CD14-positive monocyte (primary cell): ENCODE data around the gene TGFB3. TPM values are rescaled to one million over a fixed set of nuclear protein-coding genes. Genes with fewer than 3 reads are reported as not detected.

ENCODE experiments used
- DNase-seq, 3 donors: peaks; one replicate each; pipeline ENCODE4 v3.0.0-alpha.2; 2011 to 2022
- H2AFZ ChIP-seq: 2 replicates; pipeline ENCODE4 v1.6.0; 2012; ENCODE audit warnings: mild to moderate bottlenecking, low read depth, low read length, inconsistent platforms; ENCODE audit not compliant: insufficient read depth, poor library complexity, severe bottlenecking
- H3K27ac ChIP-seq, 2 donors: 1 replicate in 1 of 2; 2 replicates in 1 of 2; pipeline ENCODE4 v1.5.1; 2012 to 2013; ENCODE audit warnings: low read length in 2 of 2, control low read depth in 1 of 2, inconsistent platforms in 1 of 2, low read depth in 1 of 2, mild to moderate bottlenecking in 1 of 2
- H3K27me3 ChIP-seq, 2 donors: one replicate each; pipeline versions ENCODE4 v1.6.0 to v1.6.1; 2011 to 2013; ENCODE audit warnings: low read length in 2 of 2; ENCODE audit not compliant: control insufficient read depth in 2 of 2, insufficient read depth in 2 of 2
- H3K36me3 ChIP-seq, 2 donors: replicated peaks in 1 of 2; 1 replicate in 1 of 2; 2 replicates in 1 of 2; pipeline versions ENCODE4 v1.5.1 to v1.6.1; 2012 to 2013; ENCODE audit warnings: low read length in 2 of 2, control low read depth in 1 of 2, inconsistent platforms in 1 of 2, mild to moderate bottlenecking in 1 of 2; ENCODE audit not compliant: insufficient read depth in 2 of 2, control insufficient read depth in 1 of 2
- H3K4me1 ChIP-seq, 2 donors: 1 replicate in 1 of 2; 2 replicates in 1 of 2; pipeline versions ENCODE4 v1.5.1 to v1.6.1; 2012 to 2013; ENCODE audit warnings: low read length in 2 of 2, control low read depth in 1 of 2, inconsistent platforms in 1 of 2, mild to moderate bottlenecking in 1 of 2, moderate library complexity in 1 of 2; ENCODE audit not compliant: insufficient read depth in 2 of 2, control insufficient read depth in 1 of 2
- H3K4me2 ChIP-seq: replicated peaks from 2 replicates; pipeline ENCODE3; 2012; ENCODE audit warnings: low read length, moderate library complexity, mild to moderate bottlenecking; ENCODE audit not compliant: poor library complexity, severe bottlenecking; ENCODE audit errors: extremely low read depth
- H3K4me3 ChIP-seq, 3 experiments: fragments of 200-600 bp in 1 of 3; sonication (generic) in 1 of 3; replicated peaks in 1 of 3; 1 replicate in 2 of 3; 2 replicates in 1 of 3; pipeline ENCODE4 v1.5.1; 2011 to 2013; ENCODE audit warnings: low read length in 3 of 3, mild to moderate bottlenecking in 3 of 3, control low read depth in 2 of 3, low read depth in 2 of 3, inconsistent platforms in 1 of 3, moderate library complexity in 1 of 3
- H3K79me2 ChIP-seq: 2 replicates; pipeline ENCODE4 v1.6.0; 2012; ENCODE audit warnings: mild to moderate bottlenecking, control low read depth, inconsistent platforms, low read length, moderate library complexity; ENCODE audit not compliant: insufficient read depth
- H3K9ac ChIP-seq: 2 replicates; pipeline ENCODE4 v1.6.0; 2017; ENCODE audit warnings: low read length, mild to moderate bottlenecking; ENCODE audit not compliant: insufficient read depth, poor library complexity, severe bottlenecking
- H3K9me3 ChIP-seq, 2 donors: replicated peaks in 1 of 2; 1 replicate in 1 of 2; 2 replicates in 1 of 2; pipeline versions ENCODE4 v1.5.1 to v1.6.1; 2012 to 2013; ENCODE audit warnings: low read length in 2 of 2, control low read depth in 1 of 2; ENCODE audit not compliant: control insufficient read depth in 1 of 2, insufficient read depth in 1 of 2
- H4K20me1 ChIP-seq: 2 replicates; pipeline ENCODE4 v1.6.0; 2012; ENCODE audit warnings: mild to moderate bottlenecking, low read length, control low read depth, moderate library complexity; ENCODE audit not compliant: insufficient read depth
- H3K27ac Mint-ChIP-seq, 7 donors: one replicate each; pipeline ENCODE4 v1.8.0; 2020; ENCODE audit warnings: mild to moderate bottlenecking in 7 of 7, mixed read lengths in 7 of 7, moderate library complexity in 6 of 7, inconsistent platforms in 2 of 7
- H3K27me3 Mint-ChIP-seq, 3 donors: one replicate each; pipeline ENCODE4 v1.8.0; 2021 to 2022; ENCODE audit warnings: low read depth in 3 of 3, mild to moderate bottlenecking in 3 of 3, mixed read lengths in 3 of 3, moderate library complexity in 3 of 3, inconsistent platforms in 1 of 3
- H3K36me3 Mint-ChIP-seq, 2 donors: one replicate each; pipeline ENCODE4 v1.8.0; 2020; ENCODE audit warnings: mixed read lengths in 2 of 2, inconsistent platforms in 1 of 2, mild to moderate bottlenecking in 1 of 2
- H3K4me1 Mint-ChIP-seq: one replicate; pipeline ENCODE4 v1.8.0; 2020; ENCODE audit warnings: mild to moderate bottlenecking, mixed read lengths
- H3K4me3 Mint-ChIP-seq, 2 donors: one replicate each; pipeline ENCODE4 v1.8.0; 2020; ENCODE audit warnings: mild to moderate bottlenecking in 2 of 2, mixed read lengths in 2 of 2, moderate library complexity in 1 of 2
- H3K9me3 Mint-ChIP-seq, 7 donors: one replicate each; pipeline ENCODE4 v1.8.0; 2020 to 2022; ENCODE audit warnings: mixed read lengths in 7 of 7, mild to moderate bottlenecking in 6 of 7, moderate library complexity in 6 of 7, inconsistent platforms in 2 of 7
- CTCF ChIP-seq: fragments of 200-600 bp; IDR thresholded peaks from one replicate; pipeline ENCODE4 v1.8.0; 2022; ENCODE audit warnings: antibody characterized with exemption, mild to moderate bottlenecking
- WGBS: methylation state at CpG from one replicate; pipeline ENCODE4 v1.1.5; 2013; ENCODE audit warnings: missing lambda C conversion rate; ENCODE audit not compliant: insufficient coverage; 5-methylcytosine and 5-hydroxymethylcytosine counted together
- intact Hi-C, 2 donors: fragments of 100-400 bp; cut with micrococcal nuclease; formaldehyde crosslinking; loops; one replicate each; pipeline versions ENCODE4 v1.15.0 to v1.15.1; 2023
- polyA plus RNA-seq, 3 donors: library from polyadenylated mRNA; depleted of rRNA in 1 of 3; unstranded in 2 of 3; stranded (reverse) in 1 of 3; fragments of 300-500 nt in 2 of 3; fragments of >200 nt in 1 of 3; fragmentation: Illumina TruSeq in 2 of 3; gene quantifications; 1 replicate in 2 of 3; 2 replicates in 1 of 3; pipeline ENCODE4 v1.2.3, GENCODE V29; 2012 to 2021

Gene TGFB3
- polyA plus RNA-seq, 3 donors, result 0.07 to 1.8 TPM; not detected in 1

GRCh38 chr14:75986439-75986765 lies 4.6 kb upstream of the TGFB3 start:
- intact Hi-C loops, result loop anchor here in 1 of 2 donors (10.0 kb wide), 1 partner anchor 412 kb away; the partner anchor contains the start of gene FLVCR2
- Histone ChIP-seq H3K27me3 (peaks cover 0 to 11% of the 10 kb centered on the region in 2 donors), H2AFZ (peak overlapping the region; percentile 99), H3K27ac (peak overlapping the region in 1 of 2 donors; percentile 68), H4K20me1 (no peaks in the 10 kb centered on the region), H3K36me3 (no peaks in the 10 kb centered on the region), H3K9ac (peak overlapping the region; percentile 67), H3K4me1 (peaks cover 19 to 26% of the 10 kb centered on the region in 2 donors), H3K9me3 (no peaks in the 10 kb centered on the region), H3K4me2 (peak overlapping the region; percentile 99), H3K79me2 (no peaks in the 10 kb centered on the region), H3K4me3 (peak overlapping the region; percentile 66 to 88 (median 80))
- peak overlapping the region; percentile 88 to 91 for H3K4me3 Mint-ChIP-seq
- H3K27ac Mint-ChIP-seq, result peak overlapping the region in 3 of 7 donors; percentile 76 to 91 (median 84)
- H3K9me3 Mint-ChIP-seq, result peaks cover 0 to 2% (median 0%) of the 10 kb centered on the region in 7 donors
- peaks cover 19% of the 10 kb centered on the region for H3K4me1 Mint-ChIP-seq
- H3K36me3 Mint-ChIP-seq, result no peaks in the 10 kb centered on the region
- TF ChIP-seq CTCF, result no peak
- H3K27me3 Mint-ChIP-seq, result peaks cover 13 to 19% (median 18%) of the 10 kb centered on the region in 3 donors
- no CpG with 5 or more reads among the region's 6 CpGs for WGBS
- DNase-seq, result no peak

- Mint-ChIP-seq H3K27me3 (peaks cover 15 to 25% (median 18%) of the 10 kb centered on the region in 3 donors), H3K27ac (peak within 1 kb of the TSS in 6 of 7 donors; percentile 59 to 91 (median 84)), H3K4me1 (peaks cover 25% of the 10 kb centered on the region), H3K9me3 (peaks cover 0 to 2% (median 0%) of the 10 kb centered on the region in 7 donors), H3K36me3 (no peaks in the 10 kb centered on the region), H3K4me3 (peak within 1 kb of the TSS; percentile 88 to 91)
- DNase-seq, result peak; percentile 81 to 85 (median 81)
- under 1% methylated on average over 39 of the region's 52 CpGs for WGBS
- H4K20me1 ChIP-seq, result no peaks in the 10 kb centered on the region
- peaks cover 24 to 32% of the 10 kb centered on the region in 2 donors for H3K4me1 ChIP-seq
- peak within 1 kb of the TSS; percentile 99 for H3K4me2 ChIP-seq
- TF ChIP-seq CTCF, result no peak
- intact Hi-C loops, result loop anchor here in 1 of 2 donors (10.0 kb wide), 1 partner anchor 411 kb away; the partner anchor contains the start of gene FLVCR2
- peak within 1 kb of the TSS; percentile 99 for H2AFZ ChIP-seq
- H3K9ac ChIP-seq, result peak within 1 kb of the TSS; percentile 67
- H3K79me2 ChIP-seq, result no peaks in the 10 kb centered on the region
- no peaks in the 10 kb centered on the region for H3K9me3 ChIP-seq
- H3K27me3 ChIP-seq, result peaks cover 0 to 11% of the 10 kb centered on the region in 2 donors
- peak within 1 kb of the TSS in 1 of 2 donors; percentile 68 for H3K27ac ChIP-seq
- H3K36me3 ChIP-seq, result no peaks in the 10 kb centered on the region
- H3K4me3 ChIP-seq, result peak within 1 kb of the TSS; percentile 66 to 88 (median 80)
These were observed 4.0 kb upstream of the TGFB3 start, which contains the start of gene IFT43 for GRCh38 chr14:75985618-75986438. Gene IFT43, plus strand, starts transcription at chr14:75985763. Its CDS starts 24 bp downstream, at chr14:75985787.
